WTC11 (cell line): ENCODE results near the gene LAMA5.

ENCODE experiments used
- AFF4 ChIP-seq: sonication (generic); formaldehyde crosslinking; IDR thresholded peaks from 2 replicates; pipeline ENCODE4 v1.8.1; 2023; ENCODE audit warnings: mild to moderate bottlenecking, missing genetic modification reagents, borderline replicate concordance
- ATF3 ChIP-seq: sonication (generic); formaldehyde crosslinking; conservative IDR thresholded peaks from 2 replicates; pipeline ENCODE4 v1.8.1; 2022; ENCODE audit warnings: mild to moderate bottlenecking, missing genetic modification reagents
- CTCF ChIP-seq: fragments of 200-600 bp; IDR thresholded peaks from 2 replicates; pipeline ENCODE4 v1.8.0; 2022; ENCODE audit warnings: antibody characterized with exemption
- ELF4 ChIP-seq: sonication (generic); formaldehyde crosslinking; IDR thresholded peaks from 2 replicates; pipeline ENCODE4 v1.8.1; 2022; ENCODE audit warnings: low read depth, mild to moderate bottlenecking, moderate library complexity, missing genetic modification reagents
- ESRRA ChIP-seq: sonication (generic); formaldehyde crosslinking; IDR thresholded peaks from 2 replicates; pipeline ENCODE4 v1.8.1; 2022; ENCODE audit warnings: mild to moderate bottlenecking, missing genetic modification reagents, borderline replicate concordance
- NR3C1 ChIP-seq: sonication (generic); formaldehyde crosslinking; conservative IDR thresholded peaks from 2 replicates; pipeline ENCODE4 v1.8.1; 2023; ENCODE audit warnings: low read depth, mild to moderate bottlenecking, missing genetic modification reagents
- STAT6 ChIP-seq: sonication (generic); formaldehyde crosslinking; conservative IDR thresholded peaks from 2 replicates; pipeline ENCODE4 v1.8.1; 2023; ENCODE audit warnings: mild to moderate bottlenecking, low read depth, missing genetic modification reagents, moderate library complexity
- ZBTB21 ChIP-seq: sonication (generic); formaldehyde crosslinking; IDR thresholded peaks from 2 replicates; pipeline ENCODE4 v1.8.1; 2023; ENCODE audit warnings: mild to moderate bottlenecking, missing genetic modification reagents, borderline replicate concordance

DNA sequence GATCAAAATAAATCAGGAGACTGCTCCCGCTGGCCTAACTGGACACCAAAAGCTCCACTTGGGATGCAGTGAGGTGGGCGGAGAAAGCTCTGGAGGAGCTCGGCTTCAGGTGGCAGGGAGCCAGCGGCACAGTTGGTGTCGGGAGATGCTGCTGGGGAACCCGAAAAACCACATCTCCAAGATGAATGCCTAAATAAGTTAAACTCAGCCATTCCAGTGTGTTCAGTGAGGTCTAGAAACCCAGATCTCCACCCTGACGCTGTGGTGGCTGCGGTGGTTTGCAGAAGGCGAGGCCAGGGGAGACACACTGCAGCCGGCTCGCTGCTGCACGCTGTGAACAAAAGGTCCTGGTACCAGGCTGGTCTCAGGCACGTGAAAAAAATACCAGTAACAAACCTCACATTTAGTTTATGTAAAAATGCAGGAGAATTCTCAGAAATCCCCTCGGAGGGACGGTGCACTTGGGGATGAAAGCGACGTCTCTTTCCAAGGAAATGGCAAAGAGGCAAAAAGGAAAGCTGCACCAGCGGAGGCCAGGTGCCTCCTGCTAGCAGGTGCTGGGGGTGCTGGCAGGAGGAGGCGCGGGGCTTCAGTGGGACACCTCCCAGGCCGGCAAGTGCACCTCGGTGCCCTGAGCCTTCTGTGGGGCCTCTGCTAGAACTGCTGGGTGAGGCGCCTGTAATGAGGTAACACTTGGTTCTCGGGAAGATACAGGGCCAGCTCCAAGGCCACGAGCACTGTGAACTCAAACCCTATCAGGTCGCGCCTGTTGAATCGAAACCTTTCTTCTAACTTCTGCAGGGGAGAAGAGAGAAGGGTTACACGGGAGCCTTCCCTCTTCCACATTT is 23.4 kb upstream of the LAMA5 start:
- TF ChIP-seq AFF4 (no peak), CTCF (no peak), ATF3 (CRISPR knock-in tag) (no peak), ESRRA (CRISPR knock-in tag) (no peak), NR3C1 (CRISPR knock-in tag) (no peak), ZBTB21 (no peak), ELF4 (no peak), STAT6 (CRISPR knock-in tag) (no peak)
